Right atrium auricular region (tissue), 2 donors: ENCODE data around the gene BCL2. TPM values are rescaled to one million over a fixed set of nuclear protein-coding genes. Genes with fewer than 3 reads are reported as not detected.

ENCODE experiments used
- DNase-seq: peaks from one replicate; pipeline ENCODE4 v3.0.0-alpha.2; 2019; ENCODE audit warnings: low spot score
- H3K27ac ChIP-seq, 2 donors: fragments of 200-600 bp; sonication (generic); 1 replicate in 1 of 2; 2 replicates in 1 of 2; pipeline ENCODE4 v1.5.1; 2016 to 2019
- H3K27me3 ChIP-seq, 2 donors: fragments of 200-600 bp; sonication (generic); one replicate each; pipeline versions ENCODE4 v1.5.1 to v1.6.0; 2017 to 2019
- H3K36me3 ChIP-seq: fragments of 200-600 bp; sonication (generic); one replicate; pipeline ENCODE4 v1.5.1; 2016
- H3K4me1 ChIP-seq, 2 donors: fragments of 200-600 bp; sonication (generic); one replicate each; pipeline versions ENCODE4 v1.5.1 to v1.6.0; 2017 to 2019
- H3K4me3 ChIP-seq, 2 donors: fragments of 200-600 bp; sonication (generic); 1 replicate in 1 of 2; 2 replicates in 1 of 2; pipeline ENCODE4 v1.5.1; 2017 to 2019; ENCODE audit warnings: mild to moderate bottlenecking in 1 of 2, moderate library complexity in 1 of 2
- H3K9me3 ChIP-seq, 2 donors: fragments of 200-600 bp; sonication (generic); one replicate each; pipeline ENCODE4 v1.5.1; 2019
- CTCF ChIP-seq, 2 donors: fragments of 200-600 bp; sonication (generic); IDR thresholded peaks; one replicate each; pipeline ENCODE4 v1.5.1; 2019; ENCODE audit warnings: antibody characterized with exemption in 2 of 2
- total RNA-seq, 2 donors: library from RNA; depleted of rRNA; stranded (reverse); fragments of >200 nt; gene quantifications; one replicate each; pipeline ENCODE4 v1.1.0, GENCODE V29; 2016

The BCL2 gene
- total RNA-seq, 2 donors from 2014 or later: 6.5 to 8.0 TPM

- Histone ChIP-seq H3K27me3 (no peaks in the 10 kb centered on the region), H3K4me1 (no peaks in the 10 kb centered on the region), H3K36me3 (peaks cover 88% of the 10 kb centered on the region), H3K9me3 (no peaks in the 10 kb centered on the region), H3K4me3 (no peak overlapping the region), H3K27ac (peak overlapping the region; percentile 16 to 23)
- no peak for DNase-seq
- TF ChIP-seq CTCF (IDR thresholded peaks at IDR 0.05): no peak
These were observed 17.0 kb upstream of the BCL2 start for GRCh38 chr18:63336366-63337099.

GRCh38 chr18:63331105-63331504 is 11.5 kb upstream of the BCL2 start:
- no peak for DNase-seq
- Histone ChIP-seq H3K27me3 (no peaks in the 10 kb centered on the region), H3K4me3 (no peak overlapping the region), H3K27ac (no peak overlapping the region), H3K36me3 (peaks cover 47% of the 10 kb centered on the region), H3K9me3 (no peaks in the 10 kb centered on the region), H3K4me1 (no peaks in the 10 kb centered on the region)
- no peak for TF ChIP-seq CTCF (IDR thresholded peaks at IDR 0.05)

- Histone ChIP-seq H3K4me3 (no peak overlapping the region), H3K4me1 (no peaks in the 10 kb centered on the region), H3K27me3 (no peaks in the 10 kb centered on the region), H3K36me3 (peaks cover 32% of the 10 kb centered on the region), H3K27ac (no peak overlapping the region), H3K9me3 (no peaks in the 10 kb centered on the region)
- TF ChIP-seq CTCF (IDR thresholded peaks at IDR 0.05): no peak
- no peak for DNase-seq
These were observed 10.0 kb upstream of the BCL2 start for GRCh38 chr18:63329431-63330145.

- Histone ChIP-seq H3K4me1 (peaks cover 0 to 8% of the 10 kb centered on the region in 2 donors), H3K27me3 (no peaks in the 10 kb centered on the region), H3K36me3 (peaks cover 3% of the 10 kb centered on the region), H3K27ac (no peak overlapping the region), H3K9me3 (no peaks in the 10 kb centered on the region), H3K4me3 (no peak overlapping the region)
- no peak for TF ChIP-seq CTCF (IDR thresholded peaks at IDR 0.05)
- no peak for DNase-seq
These were observed 6.4 kb upstream of the BCL2 start for GRCh38 chr18:63326011-63326410.

- no peak for DNase-seq
- Histone ChIP-seq H3K4me3 (no peak overlapping the region), H3K36me3 (no peaks in the 10 kb centered on the region), H3K27ac (no peak overlapping the region), H3K9me3 (no peaks in the 10 kb centered on the region), H3K4me1 (peaks cover 0 to 13% of the 10 kb centered on the region in 2 donors), H3K27me3 (no peaks in the 10 kb centered on the region)
- no peak for TF ChIP-seq CTCF (IDR thresholded peaks at IDR 0.05)
These were observed 5.6 kb upstream of the BCL2 start for GRCh38 chr18:63325086-63325686.
